ENCODE results near the gene BRSK2.

BRSK2 gene

DNA sequence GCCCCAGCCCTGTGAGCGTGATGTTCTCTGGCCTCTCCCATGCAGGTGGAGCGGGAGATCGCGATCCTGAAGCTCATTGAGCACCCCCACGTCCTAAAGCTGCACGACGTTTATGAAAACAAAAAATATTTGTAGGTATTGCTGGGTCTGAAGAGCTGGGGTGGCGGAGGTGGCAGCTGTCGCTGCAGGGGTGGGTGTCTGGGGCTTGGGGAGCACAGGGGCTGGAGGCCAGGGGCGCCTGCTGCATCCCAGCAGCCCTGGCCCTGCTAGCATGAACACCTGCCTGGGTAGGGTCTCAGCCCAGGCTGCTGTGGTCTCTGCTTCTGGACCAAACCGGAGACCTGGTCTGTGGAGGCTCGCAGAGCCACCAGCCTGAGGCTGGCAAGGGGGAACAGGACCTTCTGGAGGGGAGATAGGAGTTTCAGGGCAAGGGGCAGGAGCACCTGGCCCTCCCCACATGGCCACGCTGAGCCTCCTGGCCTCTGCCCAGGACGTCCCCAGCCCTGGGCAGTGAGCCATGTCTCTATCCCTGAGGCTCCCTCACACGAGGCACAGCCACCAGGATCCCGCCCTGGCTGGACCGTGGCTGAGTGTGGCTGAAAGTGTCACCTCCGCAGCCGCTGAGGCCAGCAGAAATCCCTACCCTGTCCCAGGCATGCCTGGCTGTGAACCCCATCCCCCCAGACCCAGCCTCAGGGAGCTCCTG is 48.7 kb downstream of the BRSK2 start:
- no peak for DNase-seq

DNA sequence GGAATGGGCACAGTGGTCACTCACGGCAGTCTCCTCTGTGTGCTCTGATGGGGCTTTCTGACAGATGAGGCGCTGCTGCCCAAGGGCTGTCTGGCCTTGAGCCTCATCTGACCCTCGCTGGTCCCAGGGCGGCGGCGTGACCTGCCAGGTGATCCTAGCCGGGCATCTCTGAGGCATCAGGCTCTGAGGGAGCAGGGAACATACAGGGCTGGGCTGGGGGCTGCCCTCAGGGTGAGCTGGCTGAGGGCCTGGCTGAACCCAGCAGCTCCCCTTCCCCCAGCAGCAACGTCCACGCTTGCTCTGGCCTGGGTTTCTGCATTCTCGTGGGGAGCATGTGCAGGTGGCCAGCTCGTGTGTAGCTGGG is 49.2 kb downstream of the BRSK2 start:
- no peak for DNase-seq

DNA sequence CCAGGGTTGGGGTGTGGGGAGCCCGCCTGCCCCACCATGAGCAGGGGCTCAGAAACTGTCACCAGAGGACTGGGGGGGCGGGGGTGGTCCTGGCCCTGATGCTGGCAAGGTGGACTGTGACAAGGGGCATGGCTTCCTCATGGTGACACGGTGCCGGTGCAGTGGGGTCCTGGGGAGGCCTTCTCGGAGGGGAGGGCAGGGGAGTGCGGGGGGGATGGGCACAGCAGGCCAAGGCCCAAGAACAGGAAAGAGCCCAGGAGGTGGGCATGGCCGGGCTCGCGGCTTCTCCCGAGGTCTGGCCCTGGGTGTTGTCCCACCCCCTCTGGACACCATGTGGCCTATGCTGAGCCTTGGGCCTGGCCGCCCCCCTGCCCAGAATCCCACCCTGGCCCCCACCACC is 49.6 kb downstream of the BRSK2 start:
- DNase-seq: no peak

DNA sequence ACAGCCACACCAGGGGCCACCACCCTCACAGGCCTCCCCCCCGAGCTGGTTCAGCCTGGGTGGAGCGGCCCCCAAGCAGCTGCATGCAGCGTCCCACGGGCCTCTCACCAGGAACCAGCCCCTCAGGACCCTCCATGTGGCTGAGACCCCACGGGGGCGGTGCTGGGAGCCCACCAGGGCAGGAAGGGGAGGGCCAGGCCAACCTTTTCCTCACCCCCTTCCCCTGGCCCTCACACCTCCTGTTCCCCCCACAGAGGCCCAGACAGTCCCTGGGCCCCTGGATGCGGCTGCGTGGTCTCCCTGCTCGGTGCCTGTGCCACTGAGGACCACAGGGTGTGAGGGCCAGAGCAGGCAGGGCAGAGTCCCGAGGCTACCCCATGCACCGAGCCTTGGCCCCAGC is 50.3 kb downstream of the BRSK2 start:
- DNase-seq: no peak

DNA sequence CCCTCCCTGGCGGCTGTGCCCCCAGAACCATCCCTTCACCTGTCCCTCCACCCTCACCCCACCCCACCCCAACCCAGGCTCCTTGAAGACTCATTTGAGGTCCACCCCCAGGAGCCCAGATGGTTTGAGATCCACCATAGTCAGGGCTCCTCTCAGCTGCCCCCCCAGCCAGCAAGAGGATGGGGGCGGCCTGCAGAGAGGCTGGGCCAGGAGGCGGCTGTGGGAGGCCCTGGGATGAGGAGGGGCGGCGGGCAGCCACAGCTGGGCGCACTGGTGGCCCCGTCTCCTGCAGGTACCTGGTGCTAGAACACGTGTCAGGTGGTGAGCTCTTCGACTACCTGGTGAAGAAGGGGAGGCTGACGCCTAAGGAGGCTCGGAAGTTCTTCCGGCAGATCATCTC is 50.8 kb downstream of the BRSK2 start:
- DNase-seq: no peak

DNA sequence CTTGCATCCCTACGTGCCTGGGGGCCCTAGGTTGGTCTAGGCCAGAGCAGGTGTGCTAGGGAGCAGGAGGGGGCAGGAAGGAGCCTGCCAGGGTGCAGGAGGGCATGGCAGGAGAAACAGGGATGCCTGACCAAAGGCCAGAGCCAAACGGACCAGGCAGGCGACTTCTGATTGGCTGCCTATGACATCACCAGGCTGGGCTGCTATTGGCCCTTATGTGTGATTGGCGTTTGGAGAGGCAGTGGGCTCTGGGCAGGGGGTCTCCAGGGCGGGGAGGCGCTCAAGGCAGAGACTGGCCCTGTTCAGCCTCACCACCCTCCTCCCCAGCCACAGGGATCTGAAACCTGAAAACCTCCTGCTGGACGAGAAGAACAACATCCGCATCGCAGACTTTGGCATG is 52.4 kb downstream of the BRSK2 start:
- DNase-seq: peak; percentile 8

DNA sequence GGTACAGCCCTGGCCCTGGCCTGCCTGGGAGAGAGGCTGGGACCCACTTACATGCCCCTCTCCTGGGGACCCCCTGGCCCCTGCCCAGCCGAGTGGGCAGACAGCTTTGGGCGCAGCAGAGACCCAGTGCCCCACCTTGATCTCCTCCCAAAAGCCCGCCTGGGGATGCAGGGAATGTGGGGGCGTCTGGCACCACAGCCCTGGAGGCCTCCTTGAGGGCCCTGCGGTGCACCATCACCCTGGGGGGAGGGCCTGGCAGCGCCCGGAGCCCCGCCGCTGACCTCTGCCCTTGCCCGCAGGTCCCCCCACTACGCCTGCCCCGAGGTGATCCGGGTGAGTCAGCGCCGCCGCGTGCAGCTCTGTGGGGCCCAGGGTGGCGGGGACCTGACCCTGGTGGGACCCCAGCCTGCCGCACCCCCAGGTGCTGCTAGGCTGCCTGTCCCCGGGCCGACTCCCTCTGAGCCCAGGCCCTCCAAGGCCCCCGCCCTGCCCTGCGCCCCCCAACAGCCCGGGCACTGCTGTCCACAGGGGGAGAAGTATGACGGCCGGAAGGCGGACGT is 53.2 kb downstream of the BRSK2 start:
- no peak for DNase-seq

DNA sequence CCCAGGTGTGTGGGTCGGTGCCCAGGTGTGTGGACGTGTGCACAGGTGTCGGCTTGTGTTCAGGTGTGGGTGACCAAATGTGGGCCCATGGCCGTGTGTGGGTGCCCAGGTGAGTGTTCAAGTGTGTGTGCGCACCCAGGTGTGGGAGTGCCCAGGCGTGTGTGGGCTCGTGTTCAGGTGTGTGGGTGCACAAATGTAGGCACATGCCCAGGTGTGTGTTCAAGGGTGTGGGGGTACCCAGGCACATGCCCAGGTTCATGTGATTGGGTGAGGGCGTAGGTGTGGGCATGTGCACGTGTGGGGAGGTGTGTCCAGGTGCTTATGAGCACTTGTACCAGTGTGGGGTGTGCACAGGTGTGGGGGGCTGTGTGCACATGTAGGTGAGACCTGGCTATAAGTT is 54.0 kb downstream of the BRSK2 start:
- no peak for DNase-seq

DNA sequence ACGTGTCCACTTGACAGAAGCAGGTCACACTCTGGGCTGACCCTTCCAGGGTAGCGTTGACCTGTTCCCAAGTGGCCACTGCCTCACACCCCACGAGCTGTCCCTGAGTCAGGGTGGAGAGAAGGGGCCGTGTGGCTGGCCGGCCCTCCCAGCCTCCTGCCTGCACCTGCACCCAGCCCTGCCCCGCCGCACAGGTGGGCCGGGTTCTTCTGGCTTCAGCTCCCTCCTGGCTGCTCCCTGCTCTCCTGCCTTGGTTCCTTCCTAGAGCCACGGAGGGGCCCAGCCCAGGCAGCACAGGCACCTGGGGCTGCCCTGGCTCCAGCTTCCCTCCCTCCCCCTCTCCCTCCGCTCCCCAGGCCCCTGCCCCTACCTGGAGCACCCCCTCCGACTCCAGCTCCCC is 54.6 kb downstream of the BRSK2 start:
- DNase-seq: no peak

DNA sequence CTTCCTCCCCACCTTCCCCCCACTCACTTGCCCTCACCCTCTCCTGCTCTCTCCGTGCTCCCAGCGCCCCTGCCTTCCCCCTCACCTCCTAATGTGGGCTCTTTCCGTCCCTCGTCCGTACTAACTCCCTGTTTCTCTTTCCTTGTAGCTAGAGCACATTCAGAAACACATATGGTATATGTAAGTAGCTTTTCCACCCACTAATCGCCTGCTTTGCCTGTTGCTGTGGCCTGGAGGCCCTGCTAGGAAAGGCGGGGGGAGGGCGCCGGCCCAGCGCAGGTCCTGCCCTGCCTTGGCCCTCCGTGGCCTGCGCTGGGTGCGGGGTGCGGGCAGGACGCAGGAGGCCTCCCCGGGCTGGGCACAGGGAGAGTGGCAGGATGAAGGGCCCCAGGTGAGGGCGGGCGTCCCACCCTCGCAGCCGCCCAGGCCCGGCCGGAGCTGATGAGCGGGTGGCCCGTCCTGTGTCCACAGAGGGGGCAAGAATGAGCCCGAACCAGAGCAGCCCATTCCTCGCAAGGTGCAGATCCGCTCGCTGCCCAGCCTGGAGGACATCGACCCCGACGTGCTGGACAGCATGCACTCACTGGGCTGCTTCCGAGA is 55.2 kb downstream of the BRSK2 start:
- DNase-seq: no peak

DNA sequence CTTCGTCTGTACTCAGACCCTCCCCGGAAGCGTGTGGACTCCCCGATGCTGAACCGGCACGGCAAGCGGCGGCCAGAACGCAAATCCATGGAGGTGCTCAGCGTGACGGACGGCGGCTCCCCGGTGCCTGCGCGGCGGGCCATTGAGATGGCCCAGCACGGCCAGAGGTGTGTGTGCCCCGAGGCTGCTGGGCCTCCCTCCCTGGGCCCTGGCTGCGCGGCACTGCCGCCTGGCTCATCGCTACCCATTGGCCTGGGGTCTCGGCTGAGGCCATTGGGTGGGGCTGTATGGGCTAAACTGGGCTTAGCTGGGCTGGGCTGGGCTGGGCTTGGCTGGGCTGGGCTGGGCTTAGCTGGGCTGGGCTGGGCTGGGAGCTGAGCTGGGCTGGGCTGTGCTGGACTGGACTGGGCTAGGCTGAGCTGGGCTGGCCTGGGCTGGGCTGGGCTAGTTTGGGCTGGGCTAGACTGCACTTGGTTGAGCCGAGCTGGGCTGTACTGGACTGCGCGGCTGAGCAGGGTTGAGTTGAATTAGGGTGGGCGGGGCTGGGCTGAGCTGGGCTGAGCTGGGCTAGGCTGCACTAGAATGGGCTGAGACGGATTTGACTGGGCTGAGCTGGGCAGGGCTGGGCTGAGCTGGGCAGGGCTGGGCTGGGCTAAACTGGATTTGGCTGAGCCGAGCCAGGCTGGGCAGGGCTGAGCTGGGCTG is 56.2 kb downstream of the BRSK2 start:
- DNase-seq: no peak

DNA sequence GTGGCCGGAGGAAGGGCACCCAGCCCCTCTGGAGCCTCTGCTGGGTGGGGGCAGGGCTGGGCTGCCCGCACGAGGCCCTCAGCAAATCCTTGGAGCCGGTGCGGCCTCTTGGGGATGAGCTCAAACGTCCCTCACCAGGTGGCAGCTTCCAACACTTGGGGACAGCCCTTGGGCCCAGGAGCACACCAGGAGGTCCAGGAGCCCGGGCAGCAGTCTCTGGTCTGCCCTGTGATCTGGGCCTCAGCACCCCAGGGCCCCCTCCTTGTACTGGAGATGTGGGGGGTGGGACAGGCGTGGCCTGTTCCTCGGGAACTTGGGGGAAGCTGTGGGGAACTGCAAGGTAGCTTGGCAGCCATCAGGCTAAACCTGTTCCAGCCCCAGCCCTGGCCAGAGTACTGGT is 56.9 kb downstream of the BRSK2 start:
- no peak for DNase-seq

DNA sequence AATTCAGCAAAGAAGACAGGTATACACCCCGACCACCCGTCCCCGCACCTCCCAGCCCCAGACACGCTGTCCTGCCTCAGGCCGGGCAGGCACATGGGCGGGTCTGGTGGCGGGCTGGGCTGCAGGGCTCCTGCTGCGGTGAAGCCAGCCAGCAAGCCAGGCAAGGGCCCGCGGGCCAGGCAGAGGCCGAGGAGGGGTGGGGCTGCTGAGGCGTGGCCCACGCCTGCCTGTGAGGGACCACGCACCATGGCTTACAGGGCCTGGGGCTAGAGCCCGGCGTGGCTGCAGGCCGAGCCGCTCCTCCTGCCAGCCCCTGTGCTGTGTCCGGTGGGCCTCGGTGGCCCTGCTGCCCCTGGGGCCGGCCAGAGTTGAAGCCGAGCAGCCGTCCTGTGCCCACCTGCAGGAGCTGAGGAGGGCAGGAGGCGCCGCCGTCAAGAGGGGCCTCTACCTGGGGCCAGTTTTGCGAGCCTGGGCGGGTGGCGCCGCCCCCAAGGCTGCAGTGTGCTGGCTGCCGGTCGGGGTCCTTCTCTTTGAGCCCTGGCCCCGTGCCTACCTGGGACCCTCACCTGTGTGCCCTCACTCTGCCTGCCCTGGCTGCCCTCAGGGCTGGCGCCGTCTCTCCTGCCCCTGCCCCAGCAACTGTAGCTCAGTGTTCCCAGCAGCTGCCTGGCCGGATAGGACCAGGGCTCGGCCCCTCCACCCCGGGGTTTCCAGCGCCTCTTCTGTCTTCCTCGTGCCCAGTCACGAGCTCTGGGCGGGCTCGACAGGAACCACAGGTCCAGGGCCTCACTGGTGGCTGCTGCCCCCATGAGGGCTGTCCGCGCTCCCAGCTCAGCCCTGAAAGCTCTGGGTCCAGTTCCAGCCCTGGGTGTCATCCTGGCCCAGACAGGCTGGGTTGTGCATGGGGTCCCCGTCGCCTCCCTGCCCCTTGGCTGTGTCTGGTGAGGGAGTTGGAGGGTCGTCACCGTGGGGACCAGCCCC is 58.4 kb downstream of the BRSK2 start:
- peak; percentile 58 for DNase-seq

DNA sequence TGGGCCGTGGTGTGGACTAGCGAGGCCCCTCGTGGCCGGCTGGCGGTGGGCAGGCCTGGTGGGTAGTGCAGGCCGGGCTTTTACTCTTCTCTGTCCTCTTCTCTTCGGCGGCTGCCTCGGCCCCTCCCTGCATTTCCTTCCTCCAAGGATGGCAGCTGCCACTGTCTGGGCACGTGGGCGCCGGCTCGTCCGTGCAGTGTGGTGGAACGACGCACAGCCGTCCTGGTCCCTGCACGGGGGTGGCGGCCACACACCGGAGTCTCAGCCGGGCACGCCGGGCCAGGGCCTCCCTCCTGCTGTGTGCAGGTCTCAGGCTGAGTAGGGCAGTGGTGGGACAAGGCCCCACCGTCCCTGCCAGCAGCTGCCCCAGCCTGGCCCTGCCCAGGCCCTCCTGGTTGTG is 59.1 kb downstream of the BRSK2 start:
- no peak for DNase-seq

DNA sequence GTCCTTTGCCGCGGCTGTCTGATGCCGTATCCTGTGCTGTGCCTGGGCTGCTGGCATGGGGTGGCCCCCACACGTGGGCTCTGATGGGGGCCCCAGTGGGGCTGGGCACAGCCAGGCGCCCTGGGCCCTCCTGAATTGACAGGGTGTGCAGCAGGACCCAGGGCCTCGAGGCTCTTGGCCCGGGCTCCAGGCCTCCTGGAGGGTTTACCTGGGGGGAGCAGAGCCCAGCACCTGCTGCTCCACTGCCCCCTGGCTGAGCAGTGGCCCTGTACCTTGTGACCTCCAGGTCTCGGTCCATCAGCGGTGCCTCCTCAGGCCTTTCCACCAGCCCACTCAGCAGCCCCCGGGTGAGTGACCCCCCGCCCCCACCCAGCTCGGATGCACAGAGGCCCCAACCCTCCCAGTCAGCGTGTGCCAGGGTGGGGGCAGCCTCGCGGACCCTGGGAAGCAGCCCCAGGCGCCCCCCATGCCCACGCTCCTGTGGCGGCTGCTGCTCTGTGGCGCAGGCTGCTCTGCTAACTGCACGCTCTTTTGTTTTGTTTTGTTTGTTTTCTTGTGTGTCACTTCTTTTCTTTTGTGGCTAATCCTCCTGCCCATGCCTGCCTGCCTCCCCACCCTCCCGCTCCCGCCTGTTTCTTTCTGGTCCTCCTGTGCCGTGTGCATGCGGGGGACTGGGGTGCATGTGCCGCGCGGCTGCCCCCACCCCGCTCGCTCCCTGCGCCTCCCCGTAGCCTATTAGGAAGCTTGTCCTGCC is 59.9 kb downstream of the BRSK2 start:
- no peak for DNase-seq

DNA sequence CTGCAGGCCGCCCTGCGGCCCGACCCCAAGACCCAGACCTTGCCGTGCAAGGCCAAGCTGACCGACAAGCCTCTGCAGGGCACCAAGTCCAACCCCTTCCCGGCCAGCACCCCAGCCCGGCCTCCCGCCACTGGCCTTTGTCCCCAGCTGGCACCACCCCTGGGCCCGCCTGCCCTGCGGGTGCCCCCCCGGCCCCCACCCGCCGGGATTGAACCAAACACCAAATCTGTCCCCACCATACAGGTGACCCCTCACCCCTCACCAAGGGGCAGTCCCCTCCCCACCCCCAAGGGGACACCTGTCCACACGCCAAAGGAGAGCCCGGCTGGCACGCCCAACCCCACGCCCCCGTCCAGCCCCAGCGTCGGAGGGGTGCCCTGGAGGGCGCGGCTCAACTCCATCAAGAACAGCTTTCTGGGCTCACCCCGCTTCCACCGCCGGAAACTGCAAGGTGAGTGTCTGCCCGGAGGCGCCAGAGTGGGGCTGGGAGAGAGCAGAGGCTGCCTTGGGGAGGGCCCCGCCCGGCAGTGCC is 60.7 kb downstream of the BRSK2 start:
- no peak for DNase-seq

DNA sequence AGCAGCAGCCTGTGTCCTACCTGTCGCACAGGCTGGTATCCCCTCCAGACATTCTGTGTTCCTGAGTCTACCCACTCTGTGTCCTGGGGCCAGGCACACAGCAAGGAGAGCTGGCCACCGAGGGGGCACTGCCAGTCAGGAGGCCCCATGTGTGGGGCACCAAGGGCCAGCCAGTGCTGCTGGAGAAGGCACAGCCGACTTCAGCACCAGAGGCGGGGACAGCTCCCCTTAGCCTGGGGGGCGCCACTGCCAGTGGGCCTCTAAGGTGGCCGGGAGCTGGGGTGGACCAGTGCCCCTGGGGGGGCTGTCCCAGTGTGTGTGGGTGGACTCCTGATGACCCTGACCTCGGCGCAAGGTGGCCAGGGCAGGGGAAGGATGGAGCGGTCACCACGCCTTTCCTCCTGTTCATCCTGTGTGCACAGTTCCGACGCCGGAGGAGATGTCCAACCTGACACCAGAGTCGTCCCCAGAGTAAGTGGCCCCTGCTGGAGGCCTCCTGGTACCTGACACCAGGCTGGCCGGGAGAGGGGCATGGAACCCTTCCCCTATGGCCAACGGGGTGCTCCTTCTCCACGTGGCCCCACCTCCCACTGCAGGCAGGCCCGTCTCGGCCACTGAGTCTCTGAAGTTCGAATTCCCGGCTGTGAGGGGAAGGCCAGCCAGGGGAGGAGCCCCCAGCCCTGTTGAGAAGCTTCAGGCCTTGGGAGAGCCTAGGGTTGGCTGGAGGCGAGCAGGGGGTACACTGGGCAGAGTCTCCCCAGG is 61.4 kb downstream of the BRSK2 start:
- DNase-seq: no peak

DNA sequence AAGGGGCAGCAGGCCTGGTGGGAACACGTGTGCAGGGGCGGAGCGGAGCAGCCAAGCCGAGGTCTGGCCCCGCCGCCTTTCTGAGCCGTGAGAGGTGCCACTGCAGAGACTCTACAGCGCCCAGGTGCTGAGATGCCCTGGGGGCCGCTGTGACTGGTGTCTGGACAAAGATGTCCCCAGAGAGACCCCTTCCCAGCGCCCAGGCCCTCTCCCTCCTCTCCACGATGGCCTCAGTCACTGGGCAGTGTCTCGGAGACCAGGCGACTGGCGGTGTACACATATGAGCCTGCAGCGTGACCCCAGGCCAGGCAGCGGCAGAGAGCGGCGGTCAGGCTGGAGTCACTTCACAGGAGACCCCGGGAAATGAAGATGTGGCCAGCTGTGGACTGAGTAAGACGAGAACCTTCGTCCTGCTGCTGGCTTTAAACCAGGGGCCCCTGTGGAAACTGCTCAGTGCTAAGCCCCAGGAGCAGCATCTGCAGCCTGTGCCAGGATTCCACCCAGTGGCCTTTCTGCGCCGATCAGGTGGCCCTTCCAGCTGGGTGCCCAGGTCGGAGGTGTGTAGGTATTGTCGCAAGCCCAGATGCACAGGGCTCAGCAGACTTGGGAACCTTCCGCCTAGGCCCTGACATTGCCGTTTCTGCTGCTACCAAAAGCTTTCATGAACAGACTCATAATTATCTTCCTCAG is 62.2 kb downstream of the BRSK2 start:
- DNase-seq: no peak

DNA sequence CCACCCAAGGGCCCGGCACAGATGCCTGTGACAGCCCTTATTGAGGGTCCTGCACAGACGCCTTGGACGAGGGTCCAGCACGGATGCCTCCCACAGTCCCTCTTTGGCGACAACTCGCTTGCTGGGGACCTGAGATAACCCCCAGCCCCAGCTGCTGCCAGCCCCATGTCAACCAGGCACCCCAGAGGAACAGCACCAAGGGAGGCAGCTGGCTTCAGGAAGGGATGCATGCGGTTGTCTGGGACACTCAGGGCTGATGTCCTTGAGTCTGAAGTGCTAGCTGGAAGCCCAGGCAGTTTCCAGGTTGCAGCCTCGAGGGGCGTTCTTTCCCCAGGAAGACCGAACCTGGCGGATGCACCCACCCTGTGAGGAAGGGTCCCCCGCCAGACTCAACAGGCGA is 63.0 kb downstream of the BRSK2 start:
- DNase-seq: no peak

DNA sequence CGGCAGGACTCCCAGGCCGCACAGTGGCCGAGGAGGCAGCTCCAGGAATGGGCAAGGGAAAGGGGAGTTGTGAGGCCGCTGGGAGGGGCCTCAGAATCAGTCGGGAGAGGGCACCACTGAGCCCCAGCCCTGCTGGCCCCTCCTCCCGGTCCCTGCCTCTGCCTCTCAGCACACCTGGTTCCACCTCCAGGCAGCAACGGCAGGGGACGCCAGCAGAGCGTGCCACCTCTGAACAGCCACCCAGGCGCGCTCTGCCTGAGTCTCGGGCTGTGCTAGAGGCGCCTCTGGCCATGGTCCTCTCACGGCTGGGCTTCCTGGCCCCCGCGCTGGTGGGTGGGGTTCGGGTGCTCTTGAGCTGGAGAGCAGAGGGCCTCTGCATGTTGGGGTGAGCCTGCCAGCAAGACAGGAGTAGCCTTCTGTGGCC is 63.9 kb downstream of the BRSK2 start:
- no peak for DNase-seq
